BJ (cell line): ENCODE results near the gene MLLT6. TPM values are rescaled to one million over a fixed set of nuclear protein-coding genes. Genes with fewer than 3 reads are reported as not detected.

ENCODE experiments used
- CTCF ChIA-PET: fragments of 350-600 bp; formaldehyde crosslinking; extraction: SDS; loops from one replicate; lab custom pipeline; 2021; ENCODE audit warnings: antibody characterized with exemption, inconsistent platforms; lab: Yijun Ruan, JAX
- POLR2A ChIA-PET: fragments of 300-600 bp; sonication (Branson Sonifier 250); formaldehyde crosslinking; extraction: SDS; loops from one replicate; lab custom pipeline; 2021; ENCODE audit warnings: antibody characterized with exemption; lab: Charles Lee
- DNase-seq: peaks from one replicate; pipeline ENCODE4 v3.0.0-alpha.2; 2011; ENCODE audit warnings: low read depth
- H3K27me3 ChIP-seq: 2 replicates; pipeline ENCODE4 v1.6.0; 2011; ENCODE audit warnings: low read length; ENCODE audit not compliant: control insufficient read depth, insufficient read depth
- H3K36me3 ChIP-seq: 2 replicates; pipeline ENCODE4 v1.5.1; 2011; ENCODE audit warnings: low read length; ENCODE audit not compliant: control insufficient read depth, insufficient read depth
- H3K4me3 ChIP-seq: 2 replicates; pipeline ENCODE4 v1.5.1; 2011; ENCODE audit warnings: low read depth, mild to moderate bottlenecking, control low read depth, low read length
- polyA plus RNA-seq: library from polyadenylated mRNA; depleted of rRNA; stranded (reverse); fragments of >200 nt; gene quantifications from 2 replicates; pipeline ENCODE4 v1.2.3, GENCODE V29; 2011
- TF ChIP-seq, protein P1 (sequence below): IDR thresholded peaks from 2 replicates; pipeline ENCODE4 v1.5.1; 2011; ENCODE audit warnings: low read depth, mild to moderate bottlenecking, control low read depth, inconsistent platforms, low read length, moderate library complexity; ENCODE audit not compliant: insufficient read depth

MLLT6 gene
- polyA plus RNA-seq, 1 experiment, result 32.1 TPM

DNA sequence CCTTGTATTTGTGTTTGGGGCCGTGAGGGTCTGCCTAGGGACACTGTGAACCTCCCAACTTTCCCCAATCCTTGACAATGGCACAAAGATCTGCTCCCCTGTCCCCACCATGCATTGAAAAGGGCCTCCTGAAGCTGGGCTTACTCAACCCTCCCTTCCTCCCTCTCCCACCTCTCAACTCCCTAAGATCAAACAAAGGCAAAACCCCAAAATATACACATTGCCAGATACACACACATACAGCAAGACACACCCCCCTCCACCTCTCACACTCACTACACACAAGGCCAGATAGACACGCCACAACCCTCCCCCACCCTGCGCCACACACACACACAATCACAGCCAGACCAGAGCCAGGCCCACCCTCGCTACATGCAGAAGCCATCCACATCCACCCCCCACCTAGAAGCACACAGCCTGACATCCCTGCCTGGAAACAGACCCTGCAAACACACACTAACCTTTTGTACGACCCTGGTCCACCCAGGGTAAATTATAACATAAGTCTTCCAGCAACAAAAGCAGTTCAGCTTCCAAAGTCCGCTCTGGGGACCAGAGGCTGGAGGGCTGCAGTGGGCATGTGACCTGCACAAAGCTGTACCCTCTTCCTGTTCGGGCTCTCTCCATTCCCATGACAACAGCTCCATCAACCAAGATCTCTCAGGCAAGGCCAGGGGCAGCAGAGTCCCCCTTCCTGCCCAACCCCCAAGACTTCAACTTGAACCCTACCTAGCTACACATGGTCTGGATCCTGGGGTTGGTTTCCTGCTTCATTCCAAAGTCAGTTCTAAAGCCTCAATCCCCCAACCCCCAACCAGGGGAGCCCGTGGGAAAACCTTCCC lies 41.2 kb downstream of the MLLT6 start:
- no peak for DNase-seq
- TF ChIP-seq, protein P1, sequence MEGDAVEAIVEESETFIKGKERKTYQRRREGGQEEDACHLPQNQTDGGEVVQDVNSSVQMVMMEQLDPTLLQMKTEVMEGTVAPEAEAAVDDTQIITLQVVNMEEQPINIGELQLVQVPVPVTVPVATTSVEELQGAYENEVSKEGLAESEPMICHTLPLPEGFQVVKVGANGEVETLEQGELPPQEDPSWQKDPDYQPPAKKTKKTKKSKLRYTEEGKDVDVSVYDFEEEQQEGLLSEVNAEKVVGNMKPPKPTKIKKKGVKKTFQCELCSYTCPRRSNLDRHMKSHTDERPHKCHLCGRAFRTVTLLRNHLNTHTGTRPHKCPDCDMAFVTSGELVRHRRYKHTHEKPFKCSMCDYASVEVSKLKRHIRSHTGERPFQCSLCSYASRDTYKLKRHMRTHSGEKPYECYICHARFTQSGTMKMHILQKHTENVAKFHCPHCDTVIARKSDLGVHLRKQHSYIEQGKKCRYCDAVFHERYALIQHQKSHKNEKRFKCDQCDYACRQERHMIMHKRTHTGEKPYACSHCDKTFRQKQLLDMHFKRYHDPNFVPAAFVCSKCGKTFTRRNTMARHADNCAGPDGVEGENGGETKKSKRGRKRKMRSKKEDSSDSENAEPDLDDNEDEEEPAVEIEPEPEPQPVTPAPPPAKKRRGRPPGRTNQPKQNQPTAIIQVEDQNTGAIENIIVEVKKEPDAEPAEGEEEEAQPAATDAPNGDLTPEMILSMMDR, result no peak
- POLR2A ChIA-PET, result no interaction called here
- Histone ChIP-seq H3K27me3 (no peaks in the 10 kb centered on the region), H3K36me3 (no peaks in the 10 kb centered on the region; the same call in none of the 2 replicates), H3K4me3 (peak overlapping the region; percentile 94)
- CTCF ChIA-PET, result interaction anchor here (1.0 to 4.0 kb wide), 4 partner anchors 11 to 69 kb away, joined by 3 to 38 read pairs (median 6); no protein-coding TSS in a partner anchor

DNA sequence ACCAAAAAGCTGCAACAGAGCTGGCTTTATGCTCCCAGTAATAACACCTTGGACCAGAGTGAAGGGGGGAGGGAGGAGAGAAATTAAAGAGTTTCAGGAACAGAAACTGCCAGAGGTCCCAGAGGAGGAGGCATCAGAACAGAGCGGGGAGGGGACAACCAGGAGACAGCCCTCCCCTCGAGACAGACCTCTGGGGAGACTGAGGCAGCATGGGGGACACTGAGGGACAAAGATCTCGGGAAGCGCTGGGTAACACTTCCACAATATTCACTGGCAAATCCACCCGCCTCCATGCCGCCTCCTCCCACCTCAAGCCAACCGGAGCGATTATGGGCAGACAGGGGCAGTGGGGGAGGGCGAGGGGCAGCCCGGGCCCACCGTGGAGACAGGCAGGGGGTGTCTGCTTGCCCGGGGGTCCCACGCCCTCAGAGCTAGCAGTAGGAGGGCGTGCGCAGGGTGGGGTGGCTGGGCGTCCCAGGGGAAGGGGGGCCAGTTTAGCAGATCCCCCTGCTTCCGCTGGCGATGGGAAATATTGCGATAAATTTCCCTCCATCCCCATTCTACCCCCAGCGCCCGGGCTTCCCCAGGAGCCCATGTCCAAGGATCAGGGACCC lies 41.9 kb downstream of the MLLT6 start:
- no peak for DNase-seq
- Histone ChIP-seq H3K4me3 (peak overlapping the region; percentile 94), H3K36me3 (no peaks in the 10 kb centered on the region), H3K27me3 (no peaks in the 10 kb centered on the region)
- TF ChIP-seq, protein P1, result no peak
- ChIA-PET POLR2A (no interaction called here), CTCF (interaction anchor here (1.0 to 4.0 kb wide), 4 partner anchors 12 to 70 kb away, joined by 3 to 38 read pairs (median 6); no protein-coding TSS in a partner anchor)

DNA sequence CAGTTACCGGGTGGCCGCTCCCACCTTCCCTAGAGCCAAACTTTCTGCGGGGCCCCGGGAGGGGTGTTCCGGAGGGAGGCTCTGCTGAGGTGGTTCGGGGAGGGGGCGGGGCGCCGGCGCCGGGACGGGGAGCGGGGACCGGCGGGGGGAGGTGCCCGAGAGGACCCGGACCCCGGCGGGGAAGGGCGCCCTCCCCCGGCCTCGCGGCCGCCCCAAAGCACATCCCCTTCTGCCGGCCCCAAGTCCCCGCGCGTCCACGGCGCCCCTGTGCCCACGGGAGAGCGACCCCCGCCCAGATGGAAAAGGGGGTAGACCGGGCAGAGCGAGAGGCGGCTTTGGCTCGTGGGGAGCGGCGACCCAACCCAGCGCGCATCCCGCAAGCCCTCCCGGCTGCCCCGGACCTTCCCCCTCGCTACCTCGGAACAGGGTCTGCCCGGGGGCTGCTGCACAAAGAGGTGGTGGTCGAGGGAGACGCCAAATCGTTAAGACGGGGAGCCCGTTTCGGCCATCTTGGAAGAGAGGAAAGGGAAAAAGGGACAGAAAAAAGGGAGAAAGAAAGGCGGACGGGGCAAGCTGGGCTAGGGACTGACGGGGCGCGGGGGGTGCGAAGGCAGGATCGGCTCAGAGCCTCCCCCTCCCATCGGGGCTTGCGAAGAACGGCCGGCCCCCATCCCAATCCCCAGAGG lies 42.5 kb downstream of the MLLT6 start:
- TF ChIP-seq, protein P1, result no peak
- H3K27me3 ChIP-seq, result no peaks in the 10 kb centered on the region
- H3K4me3 ChIP-seq, result peak overlapping the region; percentile 94
- CTCF ChIA-PET, result interaction anchor here (1.0 to 1.5 kb wide), 2 partner anchors 13 to 71 kb away, joined by 3 to 6 read pairs; no protein-coding TSS in a partner anchor
- no peak for DNase-seq
- POLR2A ChIA-PET, result no interaction called here
- no peaks in the 10 kb centered on the region for H3K36me3 ChIP-seq

GRCh38 chr17:38748149-38748891 lies 43.2 kb downstream of the MLLT6 start, which contains the start of gene PCGF2:
Gene PCGF2, minus strand, starts transcription at chr17:38748336. Its CDS starts 7,934 bp downstream, at chr17:38740402.
- H3K36me3 ChIP-seq, result no peaks in the 10 kb centered on the region
- no peaks in the 10 kb centered on the region for H3K27me3 ChIP-seq
- H3K4me3 ChIP-seq, result peak within 1 kb of the TSS; percentile 94
- TF ChIP-seq, protein P1, result no peak
- ChIA-PET POLR2A (no interaction called here), CTCF (interaction anchor here (1.0 kb wide), 1 partner anchor 13 kb away, joined by 3 read pairs; no protein-coding TSS in a partner anchor)
- peak; percentile 31 for DNase-seq
